IPS-20b (cell line): ENCODE measurements around the gene LRBA.

Source experiments
- H3K27ac ChIP-seq: one replicate; pipeline ENCODE4 v1.5.1; 2013; ENCODE audit warnings: low read length
- H3K27me3 ChIP-seq: 2 replicates; pipeline ENCODE4 v1.6.1; 2013; ENCODE audit warnings: mild to moderate bottlenecking, low read length, inconsistent platforms; ENCODE audit not compliant: insufficient read depth
- H3K36me3 ChIP-seq: 2 replicates; pipeline ENCODE4 v1.6.1; 2013; ENCODE audit warnings: low read depth, mild to moderate bottlenecking, inconsistent platforms, low read length, moderate library complexity; ENCODE audit not compliant: insufficient read depth
- H3K4me1 ChIP-seq: 2 replicates; pipeline ENCODE4 v1.6.1; 2013; ENCODE audit warnings: mild to moderate bottlenecking, control low read depth, inconsistent platforms, low read length, moderate library complexity; ENCODE audit not compliant: insufficient read depth
- H3K4me3 ChIP-seq: 2 replicates; pipeline ENCODE4 v1.5.1; 2013; ENCODE audit warnings: mild to moderate bottlenecking, low read length, inconsistent platforms
- H3K9ac ChIP-seq: 2 replicates; pipeline ENCODE4 v1.6.1; 2013; ENCODE audit warnings: low read depth, mild to moderate bottlenecking, inconsistent platforms, low read length, moderate library complexity
- H3K9me3 ChIP-seq: 2 replicates; pipeline ENCODE4 v1.6.1; 2013; ENCODE audit warnings: mild to moderate bottlenecking, low read depth, low read length, inconsistent platforms; ENCODE audit not compliant: insufficient read depth

The LRBA gene

GRCh38 chr4:150818661-150819060, 196.4 kb downstream of the LRBA start:
- no peaks in the 10 kb centered on the region for H3K27me3 ChIP-seq
- H3K36me3 ChIP-seq, result no peaks in the 10 kb centered on the region; the same call in 1 of the 2 replicates
- no peaks in the 10 kb centered on the region for H3K9me3 ChIP-seq
- H3K4me1 ChIP-seq, result no peaks in the 10 kb centered on the region
- H3K27ac ChIP-seq, result no peak overlapping the region
- no peak overlapping the region for H3K4me3 ChIP-seq
- no peak overlapping the region for H3K9ac ChIP-seq

GRCh38 chr4:150817804-150818528, 197.1 kb downstream of the LRBA start:
- Histone ChIP-seq H3K27me3 (no peaks in the 10 kb centered on the region), H3K27ac (no peak overlapping the region), H3K9me3 (no peaks in the 10 kb centered on the region), H3K9ac (no peak overlapping the region), H3K4me3 (no peak overlapping the region), H3K36me3 (no peaks in the 10 kb centered on the region), H3K4me1 (no peaks in the 10 kb centered on the region)

- no peak overlapping the region for H3K9ac ChIP-seq
Measured at GRCh38 chr4:150817017-150817416, 198.1 kb downstream of the LRBA start.

GRCh38 chr4:150816491-150816890, 198.6 kb downstream of the LRBA start:
- peaks cover 2% of the 10 kb centered on the region; the same call in 1 of the 2 replicates for H3K36me3 ChIP-seq
- H3K9ac ChIP-seq, result no peak overlapping the region
- H3K9me3 ChIP-seq, result no peaks in the 10 kb centered on the region
- no peak overlapping the region for H3K4me3 ChIP-seq
- H3K27me3 ChIP-seq, result no peaks in the 10 kb centered on the region
- no peak overlapping the region for H3K27ac ChIP-seq
- no peaks in the 10 kb centered on the region for H3K4me1 ChIP-seq

More at GRCh38 chr4:150817017-150817416, 198.1 kb downstream of the LRBA start:
- Histone ChIP-seq H3K9me3 (no peaks in the 10 kb centered on the region), H3K36me3 (no peaks in the 10 kb centered on the region), H3K4me1 (no peaks in the 10 kb centered on the region), H3K4me3 (no peak overlapping the region), H3K27me3 (no peaks in the 10 kb centered on the region), H3K27ac (no peak overlapping the region)

- Histone ChIP-seq H3K27me3 (no peaks in the 10 kb centered on the region), H3K4me1 (no peaks in the 10 kb centered on the region), H3K36me3 (peaks cover 5% of the 10 kb centered on the region; the same call in 1 of the 2 replicates), H3K9me3 (no peaks in the 10 kb centered on the region), H3K27ac (no peak overlapping the region), H3K9ac (no peak overlapping the region), H3K4me3 (no peak overlapping the region)
Measured at GRCh38 chr4:150814873-150815272, 200.2 kb downstream of the LRBA start.

GRCh38 chr4:150805183-150806025, 209.7 kb downstream of the LRBA start:
- Histone ChIP-seq H3K9ac (no peak overlapping the region), H3K4me3 (no peak overlapping the region), H3K36me3 (peaks cover 6% of the 10 kb centered on the region; the same call in 1 of the 2 replicates), H3K9me3 (no peaks in the 10 kb centered on the region), H3K4me1 (no peaks in the 10 kb centered on the region), H3K27ac (no peak overlapping the region), H3K27me3 (no peaks in the 10 kb centered on the region)

- Histone ChIP-seq H3K9me3 (no peaks in the 10 kb centered on the region), H3K4me1 (no peaks in the 10 kb centered on the region), H3K36me3 (peaks cover 6% of the 10 kb centered on the region; the same call in 1 of the 2 replicates), H3K9ac (no peak overlapping the region), H3K27me3 (no peaks in the 10 kb centered on the region), H3K4me3 (no peak overlapping the region), H3K27ac (no peak overlapping the region)
Measured at GRCh38 chr4:150801833-150802232, 213.3 kb downstream of the LRBA start.

- Histone ChIP-seq H3K36me3 (peaks cover 6% of the 10 kb centered on the region; the same call in 1 of the 2 replicates), H3K4me3 (no peak overlapping the region), H3K9me3 (no peaks in the 10 kb centered on the region), H3K27me3 (no peaks in the 10 kb centered on the region), H3K27ac (no peak overlapping the region), H3K9ac (no peak overlapping the region), H3K4me1 (no peaks in the 10 kb centered on the region)
Measured at GRCh38 chr4:150799207-150799606, 215.9 kb downstream of the LRBA start.

- H3K4me1 ChIP-seq, result peaks cover 8% of the 10 kb centered on the region; the same call in 1 of the 2 replicates
- no peak overlapping the region for H3K27ac ChIP-seq
- no peaks in the 10 kb centered on the region for H3K9me3 ChIP-seq
- no peaks in the 10 kb centered on the region for H3K36me3 ChIP-seq
- no peak overlapping the region for H3K4me3 ChIP-seq
- no peak overlapping the region for H3K9ac ChIP-seq
- no peaks in the 10 kb centered on the region for H3K27me3 ChIP-seq
Measured at GRCh38 chr4:150794706-150795105, 220.4 kb downstream of the LRBA start.

GRCh38 chr4:150789864-150790263, 225.2 kb downstream of the LRBA start:
- H3K9ac ChIP-seq, result no peak overlapping the region
- H3K4me1 ChIP-seq, result peaks cover 12% of the 10 kb centered on the region; the same call in 1 of the 2 replicates
- H3K9me3 ChIP-seq, result no peaks in the 10 kb centered on the region
- H3K27me3 ChIP-seq, result no peaks in the 10 kb centered on the region
- H3K4me3 ChIP-seq, result no peak overlapping the region; the same call in 1 of the 2 replicates
- no peaks in the 10 kb centered on the region for H3K36me3 ChIP-seq
- H3K27ac ChIP-seq, result no peak overlapping the region

GRCh38 chr4:150784939-150785338, 230.1 kb downstream of the LRBA start:
- H3K27ac ChIP-seq, result no peak overlapping the region
- no peak overlapping the region for H3K4me3 ChIP-seq
- H3K9me3 ChIP-seq, result no peaks in the 10 kb centered on the region
- H3K9ac ChIP-seq, result no peak overlapping the region
- H3K4me1 ChIP-seq, result peaks cover 13% of the 10 kb centered on the region; the same call in 1 of the 2 replicates
- no peaks in the 10 kb centered on the region for H3K27me3 ChIP-seq
- H3K36me3 ChIP-seq, result no peaks in the 10 kb centered on the region
